Endometrium (tissue), 2 donors: ENCODE measurements around the gene AEN.

Experiments used
- FAIRE-seq: peaks from 2 replicates; lab custom pipeline; 2012; peaks lifted over from hg19 to GRCh38; lab: Jason Lieb, UNC
- donor health status: control.
- donor health status: control.

The AEN gene

DNA sequence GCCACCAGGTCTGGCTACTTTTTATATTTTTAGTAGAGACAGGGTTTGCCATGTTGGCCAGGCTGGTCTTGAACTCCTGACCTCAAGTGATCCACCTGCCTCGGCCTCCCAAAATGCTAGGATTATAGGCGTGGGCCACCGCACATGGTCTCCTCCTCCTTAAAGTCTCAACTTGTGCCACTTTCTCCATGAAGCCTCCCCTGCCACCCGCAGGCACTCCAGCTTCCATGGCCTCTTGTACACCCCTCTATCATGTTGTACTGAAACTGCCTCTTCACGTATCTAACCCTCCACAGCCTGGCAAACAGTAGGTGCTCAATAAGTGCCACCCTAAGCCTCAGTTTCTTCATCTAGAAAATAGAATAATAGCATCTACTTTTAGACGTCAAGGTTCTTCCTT is 57.6 kb downstream of the AEN start:
- FAIRE-seq, result no peak

DNA sequence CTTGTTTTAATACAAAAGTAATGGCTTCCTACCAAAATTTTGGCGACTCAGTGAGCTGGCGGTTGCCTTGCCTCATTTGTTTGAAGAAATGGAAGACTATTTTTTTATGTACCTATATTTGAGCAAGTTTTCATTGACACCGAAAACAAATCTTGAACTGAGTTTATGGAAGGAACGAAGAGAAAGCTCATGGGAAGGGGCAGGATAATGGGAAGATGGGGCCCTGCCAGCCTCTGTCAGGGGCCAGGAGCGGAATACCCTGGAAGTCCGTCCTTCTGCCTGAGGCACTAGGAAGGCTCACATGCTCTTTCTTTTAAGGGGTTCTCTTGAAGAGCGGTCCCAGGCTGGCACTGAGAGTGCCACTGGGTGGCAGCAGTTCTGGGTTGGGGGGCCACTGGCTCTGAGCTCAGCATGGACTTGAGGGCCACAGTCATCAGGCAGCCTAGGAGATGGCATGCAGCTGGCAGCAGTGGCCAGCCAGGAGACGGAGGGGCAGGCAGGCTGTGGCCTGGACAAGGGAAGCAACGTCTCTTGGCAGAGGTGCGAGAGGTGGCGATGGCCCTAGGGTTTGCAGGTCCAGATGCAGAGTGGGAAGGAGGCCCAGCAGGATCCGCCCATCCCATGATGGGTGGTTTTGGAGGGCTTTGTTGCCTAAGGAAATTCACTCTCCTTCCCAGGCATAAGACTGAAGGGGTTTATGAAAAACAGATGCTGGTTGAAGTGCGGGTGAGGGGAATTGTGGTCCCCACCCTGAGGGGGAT is 59.3 kb downstream of the AEN start:
- FAIRE-seq, result no peak

DNA sequence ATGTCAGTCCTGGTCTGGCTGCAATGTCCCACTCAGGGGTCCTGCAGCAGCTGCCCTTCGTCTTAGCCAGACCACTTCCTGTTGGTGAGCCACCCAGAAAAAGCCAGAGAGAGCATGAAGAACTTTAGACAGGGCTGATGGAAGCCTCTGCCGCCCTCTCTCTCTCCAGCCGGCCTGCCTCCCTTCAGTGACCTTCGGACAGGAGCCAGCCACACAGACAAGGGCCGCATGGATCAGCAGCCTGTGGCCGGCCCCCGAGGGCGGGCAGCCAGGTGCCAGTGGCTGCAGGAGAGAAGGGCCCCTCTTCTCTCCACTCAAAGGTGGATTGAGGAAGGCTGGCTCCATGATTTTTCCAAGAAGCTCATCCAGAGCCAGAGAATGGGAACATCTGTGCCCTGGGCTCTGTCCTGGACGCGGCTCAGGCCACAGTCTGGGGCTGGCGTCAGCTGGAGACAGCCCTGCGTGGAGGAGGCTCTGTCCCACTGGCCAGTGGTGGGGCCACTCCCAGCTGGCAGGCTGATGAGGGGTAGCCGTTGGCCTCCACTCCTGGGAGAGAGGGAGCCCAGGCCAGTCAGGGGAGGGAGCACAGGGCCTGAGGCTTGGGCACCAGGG is 60.6 kb downstream of the AEN start:
- no peak for FAIRE-seq
